ENCODE measurements around the gene TMPRSS4. TPM values are rescaled to one million over a fixed set of nuclear protein-coding genes. Genes with fewer than 3 reads are reported as not detected.

Gene TMPRSS4
- total RNA-seq, 1 experiment from 2014 or later, result not detected

- no peaks in the 10 kb centered on the region for H3K9me3 Mint-ChIP-seq (ENCODE audit: unreplicated experiment)
- no peaks in the 10 kb centered on the region for H3K36me3 Mint-ChIP-seq (ENCODE audit: insufficient read depth, unreplicated experiment)
- POLR2A ChIA-PET, result interaction anchor here (1.0 kb wide), 1 partner anchor 13 kb away, joined by 4 read pairs; no protein-coding TSS in a partner anchor
- H3K27ac Mint-ChIP-seq (ENCODE audit: low read depth, unreplicated experiment), result no peak overlapping the region
- CTCF ChIA-PET, result interaction anchor here (0.6 to 5.6 kb wide), 12 partner anchors 10 to 366 kb away, joined by 3 to 89 read pairs (median 6); no protein-coding TSS in a partner anchor
- DNase-seq (ENCODE audit: unreplicated experiment), result no peak
- peaks cover 7% of the 10 kb centered on the region for H3K4me1 Mint-ChIP-seq (ENCODE audit: insufficient read depth, unreplicated experiment)
- H3K27me3 Mint-ChIP-seq (ENCODE audit: insufficient read depth, unreplicated experiment), result peaks cover 31% of the 10 kb centered on the region
- TF ChIP-seq, protein P1, sequence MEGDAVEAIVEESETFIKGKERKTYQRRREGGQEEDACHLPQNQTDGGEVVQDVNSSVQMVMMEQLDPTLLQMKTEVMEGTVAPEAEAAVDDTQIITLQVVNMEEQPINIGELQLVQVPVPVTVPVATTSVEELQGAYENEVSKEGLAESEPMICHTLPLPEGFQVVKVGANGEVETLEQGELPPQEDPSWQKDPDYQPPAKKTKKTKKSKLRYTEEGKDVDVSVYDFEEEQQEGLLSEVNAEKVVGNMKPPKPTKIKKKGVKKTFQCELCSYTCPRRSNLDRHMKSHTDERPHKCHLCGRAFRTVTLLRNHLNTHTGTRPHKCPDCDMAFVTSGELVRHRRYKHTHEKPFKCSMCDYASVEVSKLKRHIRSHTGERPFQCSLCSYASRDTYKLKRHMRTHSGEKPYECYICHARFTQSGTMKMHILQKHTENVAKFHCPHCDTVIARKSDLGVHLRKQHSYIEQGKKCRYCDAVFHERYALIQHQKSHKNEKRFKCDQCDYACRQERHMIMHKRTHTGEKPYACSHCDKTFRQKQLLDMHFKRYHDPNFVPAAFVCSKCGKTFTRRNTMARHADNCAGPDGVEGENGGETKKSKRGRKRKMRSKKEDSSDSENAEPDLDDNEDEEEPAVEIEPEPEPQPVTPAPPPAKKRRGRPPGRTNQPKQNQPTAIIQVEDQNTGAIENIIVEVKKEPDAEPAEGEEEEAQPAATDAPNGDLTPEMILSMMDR (IDR thresholded peaks at IDR 0.05; ENCODE audit: unreplicated experiment), result no peak
- H3K4me3 Mint-ChIP-seq (ENCODE audit: unreplicated experiment), result no peak overlapping the region
- intact Hi-C loops (cut with micrococcal nuclease), result loop anchor here (10.0 kb wide), 1 partner anchor 365 kb away; no protein-coding TSS in a partner anchor
- BruUV-seq (replicated peaks), result no TSS peak
Measured at GRCh38 chr11:118170231-118170630, 93.4 kb downstream of the TMPRSS4 start.

- ChIA-PET POLR2A (interaction anchor here (0.6 to 1.5 kb wide), 2 partner anchors 25 to 55 kb away, joined by 3 to 7 read pairs; no protein-coding TSS in a partner anchor), CTCF (interaction anchor here (0.5 to 5.6 kb wide), 50 partner anchors 9 to 937 kb away, joined by 3 to 89 read pairs (median 4); partner anchors contain the start of genes MPZL2 and SCN4B)
- TF ChIP-seq, protein P1 (IDR thresholded peaks at IDR 0.05; ENCODE audit: unreplicated experiment), result no peak
- Mint-ChIP-seq H3K36me3 (ENCODE audit: insufficient read depth, unreplicated experiment) (no peaks in the 10 kb centered on the region), H3K4me1 (ENCODE audit: insufficient read depth, unreplicated experiment) (peaks cover 8% of the 10 kb centered on the region), H3K27me3 (ENCODE audit: insufficient read depth, unreplicated experiment) (peaks cover 31% of the 10 kb centered on the region), H3K9me3 (ENCODE audit: unreplicated experiment) (no peaks in the 10 kb centered on the region), H3K27ac (ENCODE audit: low read depth, unreplicated experiment) (no peak overlapping the region), H3K4me3 (ENCODE audit: unreplicated experiment) (no peak overlapping the region)
- BruUV-seq (replicated peaks), result no TSS peak
- DNase-seq (ENCODE audit: unreplicated experiment), result no peak
- intact Hi-C loops (cut with micrococcal nuclease), result loop anchor here (1.0 to 10.0 kb wide), 2 partner anchors 26 to 366 kb away; no protein-coding TSS in a partner anchor
Measured at GRCh38 chr11:118170882-118171268, 94.0 kb downstream of the TMPRSS4 start.

Other genes starting within 250 kb of the TMPRSS4 start
- not detected in 2 replicates for gene FXYD6, start 200.4 kb upstream of the TMPRSS4 start, total RNA-seq (2022)
- not detected in 2 replicates for gene TMPRSS13, start 147.7 kb upstream of the TMPRSS4 start, total RNA-seq (2022)
- gene IL10RA, start 90.7 kb upstream of the TMPRSS4 start, total RNA-seq (2022), result not detected in 2 replicates
- not detected in 2 replicates for gene SMIM35, start 9.9 kb downstream of the TMPRSS4 start, total RNA-seq (2022)
- gene SCN4B, start 75.7 kb downstream of the TMPRSS4 start, total RNA-seq (2022), result 0.32 TPM in 1 of 2 replicates, not detected in the other
- gene SCN2B, start 99.6 kb downstream of the TMPRSS4 start, total RNA-seq (2022), result not detected in 2 replicates
- 0.10 TPM in 1 of 2 replicates, not detected in the other for gene JAML, start 147.9 kb downstream of the TMPRSS4 start, total RNA-seq (2022)
- 11.9 and 17.7 TPM in 2 replicates for gene MPZL3, start 175.3 kb downstream of the TMPRSS4 start, total RNA-seq (2022)
- gene MPZL2, start 187.2 kb downstream of the TMPRSS4 start, total RNA-seq (2022), result 7.0 and 13.7 TPM in 2 replicates
- gene CD3E, start 227.7 kb downstream of the TMPRSS4 start, total RNA-seq (2022), result not detected in 2 replicates

All from MCF 10A (cell line).